Small intestine (tissue), 7 donors: Measurements from ENCODE around the gene CREBBP. TPM values are rescaled to one million over a fixed set of nuclear protein-coding genes. Genes with fewer than 3 reads are reported as not detected.
A peak's percentile ranks its signal among the peaks of the same experiment; 100 is the strongest.

Experiments
- DNase-seq, 2 donors: peaks; one replicate each; pipeline versions ENCODE4 v3.0.0 to v3.0.0-alpha.2; 2013
- FAIRE-seq: peaks from 2 replicates; lab custom pipeline; 2012; peaks lifted over from hg19 to GRCh38; lab: Jason Lieb, UNC
- H3K27ac ChIP-seq, 3 donors: one replicate each; pipeline ENCODE4 v1.5.1; 2013; ENCODE audit warnings: low read length in 2 of 3, mild to moderate bottlenecking in 2 of 3, control low read depth in 1 of 3, inconsistent platforms in 1 of 3, low read depth in 1 of 3, moderate library complexity in 1 of 3
- H3K27me3 ChIP-seq, 3 donors: one replicate each; pipeline ENCODE4 v1.6.1; 2013; ENCODE audit warnings: low read length in 3 of 3, inconsistent platforms in 1 of 3; ENCODE audit not compliant: control insufficient read depth in 3 of 3, insufficient read depth in 3 of 3
- H3K36me3 ChIP-seq, 3 donors: one replicate each; pipeline ENCODE4 v1.6.1; 2013; ENCODE audit warnings: low read length in 3 of 3, inconsistent platforms in 1 of 3, low read depth in 1 of 3, mild to moderate bottlenecking in 1 of 3, moderate library complexity in 1 of 3; ENCODE audit not compliant: control insufficient read depth in 3 of 3, insufficient read depth in 2 of 3
- H3K4me1 ChIP-seq, 3 donors: one replicate each; pipeline ENCODE4 v1.6.1; 2013; ENCODE audit warnings: low read length in 2 of 3, inconsistent platforms in 1 of 3, low read depth in 1 of 3, mild to moderate bottlenecking in 1 of 3, moderate library complexity in 1 of 3; ENCODE audit not compliant: control insufficient read depth in 3 of 3, insufficient read depth in 2 of 3
- H3K4me3 ChIP-seq, 3 donors: one replicate each; pipeline ENCODE4 v1.5.1; 2013; ENCODE audit warnings: low read length in 3 of 3, control low read depth in 1 of 3, inconsistent platforms in 1 of 3, low read depth in 1 of 3, mild to moderate bottlenecking in 1 of 3, moderate library complexity in 1 of 3
- H3K9me3 ChIP-seq, 2 donors: one replicate each; pipeline ENCODE4 v1.6.1; 2013; ENCODE audit warnings: low read depth in 1 of 2, low read length in 1 of 2; ENCODE audit not compliant: control insufficient read depth in 2 of 2, insufficient read depth in 1 of 2
- WGBS, 3 donors: extraction: QIAGEN DNeasy Blood & Tissue Kit; methylation state at CpG; one replicate each; pipeline ENCODE4 v1.1.7; 2013; 5-methylcytosine and 5-hydroxymethylcytosine counted together
- polyA plus RNA-seq, 4 donors: library from polyadenylated mRNA; stranded (reverse) in 3 of 4; unstranded in 1 of 4; fragments of 200-250 nt in 3 of 4; fragments of 120-200 nt in 1 of 4; gene quantifications; one replicate each; pipeline versions ENCODE4 v1.2.1 to v1.2.3, GENCODE V29; 2013
- donor health status: healthy with polysubstance abuse.
- donor health status: control.
- donor health status: control.
- donor health status: Bipolar disorder and iron deficiency.
- donor health status: healthy.

Gene CREBBP
- polyA plus RNA-seq, 4 donors: 6.8 to 48.0 (median 12.6) TPM

DNA sequence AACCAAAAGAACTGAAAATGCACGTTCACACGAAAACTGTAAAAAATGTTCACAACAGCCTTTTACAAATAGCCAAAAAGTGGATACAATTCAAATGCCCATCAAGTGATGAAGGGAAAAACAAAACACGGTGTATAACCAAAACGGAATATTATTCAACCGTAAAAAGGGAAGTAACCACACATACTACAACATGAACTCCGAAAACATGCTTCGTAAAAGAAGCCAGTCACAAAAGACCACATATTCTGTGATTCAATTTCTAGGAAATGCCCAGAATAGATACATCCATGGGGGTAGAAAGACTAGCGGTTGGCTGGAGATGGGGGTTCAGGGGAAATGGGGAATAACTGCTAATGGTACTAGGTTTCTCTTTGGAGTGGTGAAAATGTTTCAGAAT lies 81.7 kb downstream of the CREBBP start:
- Histone ChIP-seq H3K9me3 (no peaks in the 10 kb centered on the region), H3K4me3 (no peak overlapping the region), H3K27ac (no peak overlapping the region), H3K36me3 (peaks cover 0 to 15% (median 0%) of the 10 kb centered on the region in 3 donors), H3K4me1 (peaks cover 0 to 10% (median 0%) of the 10 kb centered on the region in 3 donors), H3K27me3 (no peaks in the 10 kb centered on the region)
- no peak for FAIRE-seq
- DNase-seq: no peak
- 81 to 94% (median 90%) methylated on average over 8 of the region's 8 CpGs for WGBS, 3 donors

DNA sequence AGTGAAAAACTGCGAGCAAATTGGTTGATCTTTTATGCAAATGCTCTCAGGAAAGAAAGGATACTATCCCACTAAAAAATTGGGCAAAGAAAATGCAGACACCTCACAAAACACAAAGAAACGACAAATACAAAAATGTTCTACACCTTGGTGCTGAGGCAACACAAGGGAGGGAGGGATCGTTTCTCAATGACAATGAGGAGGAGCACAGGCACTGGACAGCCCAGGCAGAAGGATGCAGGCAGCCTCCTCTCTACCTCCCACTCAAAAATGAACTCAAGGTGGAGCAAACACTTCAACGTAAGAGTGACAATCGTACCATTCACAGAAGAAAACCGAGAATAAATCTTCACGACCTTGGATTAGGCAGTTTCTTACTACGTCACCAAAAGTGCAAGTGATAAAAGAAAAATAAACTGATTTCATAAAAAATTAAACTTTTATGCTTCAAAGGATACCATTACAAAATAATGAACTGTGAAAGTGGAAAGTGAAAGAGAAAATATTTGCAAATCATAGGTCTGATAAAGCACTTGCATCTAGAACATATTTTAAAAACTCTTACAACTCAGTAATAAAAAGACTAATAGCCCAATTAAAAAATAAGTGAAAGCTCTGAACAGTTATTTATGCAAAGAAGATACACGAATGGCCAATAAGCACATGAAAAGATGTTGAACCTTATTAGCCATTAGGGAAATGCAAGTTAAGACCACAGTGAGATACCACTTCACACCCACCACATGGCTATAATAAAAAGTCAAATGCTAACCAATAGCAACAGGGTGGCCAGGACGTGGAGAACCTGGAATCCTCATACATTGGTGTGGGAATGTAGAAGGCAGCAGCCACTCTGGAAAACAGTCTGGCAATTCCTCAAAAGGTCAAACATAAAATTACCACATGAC lies 82.4 kb downstream of the CREBBP start:
- no peaks in the 10 kb centered on the region for H3K9me3 ChIP-seq
- no peak overlapping the region for H3K4me3 ChIP-seq
- H3K36me3 ChIP-seq: peaks cover 0 to 10% (median under 1%) of the 10 kb centered on the region in 3 donors
- no peaks in the 10 kb centered on the region for H3K27me3 ChIP-seq
- H3K27ac ChIP-seq: no peak overlapping the region
- no peak for FAIRE-seq
- DNase-seq: no peak
- peaks cover 0 to 10% (median 0%) of the 10 kb centered on the region in 3 donors for H3K4me1 ChIP-seq
- 26 to 40% (median 30%) methylated on average over 10 of the region's 10 CpGs for WGBS, 3 donors

- DNase-seq (no peak), FAIRE-seq (no peak)
- Histone ChIP-seq H3K36me3 (peaks cover 0 to 15% (median 4%) of the 10 kb centered on the region in 3 donors), H3K27me3 (no peaks in the 10 kb centered on the region), H3K27ac (no peak overlapping the region), H3K4me3 (no peak overlapping the region), H3K4me1 (peaks cover 0 to 10% (median 0%) of the 10 kb centered on the region in 3 donors), H3K9me3 (no peaks in the 10 kb centered on the region)
- WGBS, 3 donors: 3 to 14% (median 8%) methylated on average over 1 of the region's 1 CpG
Observed at GRCh38 chr16:3797473-3797872, 83.0 kb downstream of the CREBBP start.

DNA sequence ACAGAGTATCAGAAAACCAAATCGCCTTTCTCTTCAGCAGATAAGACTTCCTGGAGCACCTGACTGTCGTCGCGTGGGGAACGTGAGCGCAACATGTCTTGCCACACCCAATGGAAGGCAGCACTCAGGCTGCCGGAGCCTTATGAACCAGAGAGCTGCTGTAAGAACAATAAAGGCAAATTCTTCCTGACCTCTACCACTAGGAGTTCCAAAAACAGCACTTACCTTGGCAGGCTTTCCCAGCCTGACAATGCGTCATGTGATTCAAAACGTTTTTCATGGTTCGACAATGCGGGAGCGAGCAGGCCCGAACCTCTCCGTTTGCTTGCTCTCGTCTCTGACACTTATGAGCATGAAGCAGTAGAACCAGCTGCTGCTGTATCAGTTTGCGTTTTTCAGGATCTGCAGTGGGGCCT lies 87.3 kb downstream of the CREBBP start:
- Histone ChIP-seq H3K27ac (no peak overlapping the region), H3K27me3 (no peaks in the 10 kb centered on the region), H3K4me3 (no peak overlapping the region), H3K4me1 (peaks cover 0 to 3% (median 0%) of the 10 kb centered on the region in 3 donors), H3K36me3 (peaks cover 3 to 39% (median 13%) of the 10 kb centered on the region in 3 donors), H3K9me3 (no peaks in the 10 kb centered on the region)
- FAIRE-seq (no peak), DNase-seq (no peak)
- WGBS, 3 donors: 81 to 93% (median 85%) methylated on average over 16 of the region's 16 CpGs

GRCh38 chr16:3792472-3793012 lies 88.0 kb downstream of the CREBBP start:
- Histone ChIP-seq H3K9me3 (no peaks in the 10 kb centered on the region), H3K4me1 (no peaks in the 10 kb centered on the region), H3K4me3 (no peak overlapping the region), H3K36me3 (peaks cover 3 to 45% (median 13%) of the 10 kb centered on the region in 3 donors), H3K27me3 (no peaks in the 10 kb centered on the region), H3K27ac (no peak overlapping the region)
- DNase-seq (no peak), FAIRE-seq (no peak)
- WGBS, 3 donors: 91 to 95% (median 91%) methylated on average over 12 of the region's 12 CpGs

DNA sequence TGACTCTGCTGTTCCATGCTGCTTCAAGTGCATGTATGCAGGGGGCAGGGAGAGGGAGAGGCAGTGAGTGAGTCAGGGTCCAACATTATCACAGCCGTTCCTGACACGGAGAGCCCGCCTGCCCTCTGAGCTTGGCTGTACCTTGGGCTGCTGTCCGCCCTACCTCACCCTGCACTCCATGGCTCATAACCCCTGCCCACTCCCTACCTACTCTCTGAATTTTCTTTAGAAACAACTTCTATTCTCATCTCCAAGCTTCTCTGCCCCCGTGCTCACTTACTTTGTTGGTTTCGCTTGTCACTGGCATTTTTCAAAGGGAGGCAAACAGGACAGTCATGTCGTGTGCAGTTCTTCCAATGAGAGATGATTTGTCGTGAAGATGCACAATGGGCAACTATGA lies 88.8 kb downstream of the CREBBP start:
- Histone ChIP-seq H3K9me3 (no peaks in the 10 kb centered on the region), H3K4me1 (no peaks in the 10 kb centered on the region), H3K27ac (no peak overlapping the region), H3K27me3 (no peaks in the 10 kb centered on the region), H3K4me3 (no peak overlapping the region), H3K36me3 (peaks cover 3 to 53% (median 13%) of the 10 kb centered on the region in 3 donors)
- DNase-seq (no peak), FAIRE-seq (no peak)
- WGBS, 3 donors: 93 to 96% (median 95%) methylated on average over 8 of the region's 8 CpGs

DNA sequence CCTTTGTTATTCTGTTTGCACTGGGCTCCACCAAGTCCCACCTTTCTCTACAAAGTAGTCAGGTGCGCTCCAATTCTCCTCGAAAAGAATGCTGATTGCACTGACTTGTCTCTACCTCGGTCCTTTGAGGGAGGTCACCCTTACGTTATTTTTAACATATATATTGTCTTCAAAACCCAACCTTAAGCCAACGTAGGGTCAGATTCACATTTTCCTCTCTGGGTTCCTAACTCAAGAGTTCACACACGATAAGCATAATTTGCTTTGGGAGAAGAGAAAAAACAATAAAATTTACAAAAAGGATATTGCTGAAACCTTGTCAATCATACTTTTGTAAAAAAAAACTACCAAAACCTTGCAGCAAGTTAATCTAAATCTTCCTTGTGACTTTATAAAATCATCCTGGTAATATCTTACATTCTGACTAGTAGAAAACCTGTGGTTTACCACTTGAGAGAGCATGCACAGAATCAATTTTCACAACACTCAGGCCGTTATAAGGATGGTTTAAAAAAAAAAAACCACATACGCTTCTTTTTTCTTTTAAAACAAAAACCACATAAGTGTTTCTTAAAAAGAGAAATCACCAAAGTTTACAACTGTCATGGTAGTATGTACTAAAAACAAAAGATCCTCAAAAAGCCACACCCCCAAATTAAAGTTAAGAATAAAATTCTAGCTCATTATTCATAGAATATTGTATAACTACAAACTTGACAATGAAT lies 91.0 kb downstream of the CREBBP start:
- H3K9me3 ChIP-seq: no peaks in the 10 kb centered on the region
- peak in 1 of 2 donors; percentile 11 for DNase-seq
- no peaks in the 10 kb centered on the region for H3K4me1 ChIP-seq
- FAIRE-seq: no peak
- H3K36me3 ChIP-seq: peaks cover 6 to 73% (median 15%) of the 10 kb centered on the region in 3 donors
- 75 to 87% (median 78%) methylated on average over 8 of the region's 8 CpGs for WGBS, 3 donors
- no peak overlapping the region for H3K27ac ChIP-seq
- no peaks in the 10 kb centered on the region for H3K27me3 ChIP-seq
- H3K4me3 ChIP-seq: no peak overlapping the region

GRCh38 chr16:3788711-3789374 lies 91.7 kb downstream of the CREBBP start:
- Histone ChIP-seq H3K4me3 (no peak overlapping the region), H3K27ac (no peak overlapping the region), H3K36me3 (peaks cover 7 to 73% (median 15%) of the 10 kb centered on the region in 3 donors), H3K9me3 (no peaks in the 10 kb centered on the region), H3K27me3 (no peaks in the 10 kb centered on the region), H3K4me1 (no peaks in the 10 kb centered on the region)
- WGBS, 3 donors: 83 to 94% (median 90%) methylated on average over 9 of the region's 9 CpGs
- DNase-seq (no peak), FAIRE-seq (no peak)
